Lung (tissue), 12 donors: ENCODE measurements around the gene CDC25A. TPM values are rescaled to one million over a fixed set of nuclear protein-coding genes. Genes with fewer than 3 reads are reported as not detected.
"Not testable (repeated sequence)": the region's sequence is repeated elsewhere in the genome, so short reads cannot be mapped to it uniquely, and the experiment has no call there.

ENCODE experiments used
- ATAC-seq: fragments of 200-7000 bp; cut with Tn5 transposase; one replicate; pipeline ENCODE4 v1.9.1; 2020; ENCODE audit warnings: moderate number of reproducible peaks; ENCODE audit not compliant: insufficient read depth, low FRiP score
- DNase-seq, 3 donors: peaks; one replicate each; pipeline ENCODE4 v3.0.0-alpha.2; 2013 to 2017
- H3K27ac ChIP-seq, 2 donors: one replicate each; pipeline ENCODE4 v1.5.1; 2013; ENCODE audit warnings: mild to moderate bottlenecking in 2 of 2, moderate library complexity in 2 of 2, control low read depth in 1 of 2, inconsistent platforms in 1 of 2, low read depth in 1 of 2, low read length in 1 of 2
- H3K27me3 ChIP-seq, 3 donors: one replicate each; pipeline ENCODE4 v1.5.1; 2013; ENCODE audit warnings: low read length in 2 of 3; ENCODE audit not compliant: control insufficient read depth in 3 of 3, insufficient read depth in 3 of 3
- H3K36me3 ChIP-seq, 4 donors: one replicate each; pipeline ENCODE4 v1.5.1; 2013; ENCODE audit warnings: low read length in 4 of 4, mild to moderate bottlenecking in 1 of 4, moderate library complexity in 1 of 4; ENCODE audit not compliant: control insufficient read depth in 4 of 4, insufficient read depth in 4 of 4
- H3K4me1 ChIP-seq, 5 donors: one replicate each; pipeline ENCODE4 v1.5.1; 2013; ENCODE audit warnings: low read length in 5 of 5, mild to moderate bottlenecking in 2 of 5, moderate library complexity in 1 of 5; ENCODE audit not compliant: control insufficient read depth in 5 of 5, insufficient read depth in 5 of 5
- H3K4me3 ChIP-seq: one replicate; pipeline ENCODE4 v1.5.1; 2013; ENCODE audit warnings: mild to moderate bottlenecking, control low read depth, moderate library complexity
- H3K9ac ChIP-seq, 2 donors: one replicate each; pipeline ENCODE4 v1.5.1; 2013; ENCODE audit warnings: low read length in 2 of 2, control low read depth in 1 of 2; ENCODE audit not compliant: insufficient read depth in 1 of 2
- H3K9me3 ChIP-seq, 4 donors: one replicate each; pipeline ENCODE4 v1.5.1; 2013; ENCODE audit warnings: low read length in 3 of 4, mild to moderate bottlenecking in 1 of 4, moderate library complexity in 1 of 4; ENCODE audit not compliant: control insufficient read depth in 4 of 4, insufficient read depth in 3 of 4
- WGBS, 2 donors: extraction: QIAGEN DNeasy Blood & Tissue Kit; methylation state at CpG; one replicate each; pipeline ENCODE4 v1.1.7; 2013; 5-methylcytosine and 5-hydroxymethylcytosine counted together
- polyA plus RNA-seq, 2 donors: library from polyadenylated mRNA; stranded (reverse); fragments of 200-250 nt; gene quantifications; one replicate each; pipeline ENCODE4 v1.2.1, GENCODE V29; 2013
- total RNA-seq, 2 donors: library from RNA; depleted of rRNA in 1 of 2; stranded (reverse); fragments of >200 nt in 1 of 2; gene quantifications; one replicate each; pipeline ENCODE4 v1.2.1, GENCODE V29; 2014 to 2021
- TF ChIP-seq, protein P1 (sequence below): IDR thresholded peaks from 2 replicates; pipeline ENCODE4 v1.5.1; 2012; ENCODE audit warnings: mild to moderate bottlenecking; ENCODE audit errors: control extremely low read depth, extremely low read depth
- donor health status: control.
- donor health status: control.
- donor health status: Bipolar disorder and iron deficiency.
- donor health status: healthy.
- donor health status: DM: yes; HTN: yes; CAD: no.

Gene CDC25A
- total and polyA plus RNA-seq, 4 donors = 0.57 to 1.5 (median 1.1) TPM

- no peaks in the 10 kb centered on the region for H3K36me3 ChIP-seq
- 88 to 89% methylated on average over 8 of the region's 8 CpGs for WGBS, 2 donors
- no peak overlapping the region for H3K27ac ChIP-seq
- no peak overlapping the region for H3K4me3 ChIP-seq
- H3K27me3 ChIP-seq = no peaks in the 10 kb centered on the region
- H3K4me1 ChIP-seq = peaks cover 0 to 3% (median 0%) of the 10 kb centered on the region in 5 donors
- ATAC-seq (no peak), DNase-seq (no peak)
- no peak overlapping the region for H3K9ac ChIP-seq
- TF ChIP-seq, protein P1, sequence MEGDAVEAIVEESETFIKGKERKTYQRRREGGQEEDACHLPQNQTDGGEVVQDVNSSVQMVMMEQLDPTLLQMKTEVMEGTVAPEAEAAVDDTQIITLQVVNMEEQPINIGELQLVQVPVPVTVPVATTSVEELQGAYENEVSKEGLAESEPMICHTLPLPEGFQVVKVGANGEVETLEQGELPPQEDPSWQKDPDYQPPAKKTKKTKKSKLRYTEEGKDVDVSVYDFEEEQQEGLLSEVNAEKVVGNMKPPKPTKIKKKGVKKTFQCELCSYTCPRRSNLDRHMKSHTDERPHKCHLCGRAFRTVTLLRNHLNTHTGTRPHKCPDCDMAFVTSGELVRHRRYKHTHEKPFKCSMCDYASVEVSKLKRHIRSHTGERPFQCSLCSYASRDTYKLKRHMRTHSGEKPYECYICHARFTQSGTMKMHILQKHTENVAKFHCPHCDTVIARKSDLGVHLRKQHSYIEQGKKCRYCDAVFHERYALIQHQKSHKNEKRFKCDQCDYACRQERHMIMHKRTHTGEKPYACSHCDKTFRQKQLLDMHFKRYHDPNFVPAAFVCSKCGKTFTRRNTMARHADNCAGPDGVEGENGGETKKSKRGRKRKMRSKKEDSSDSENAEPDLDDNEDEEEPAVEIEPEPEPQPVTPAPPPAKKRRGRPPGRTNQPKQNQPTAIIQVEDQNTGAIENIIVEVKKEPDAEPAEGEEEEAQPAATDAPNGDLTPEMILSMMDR = no peak
- H3K9me3 ChIP-seq = no peaks in the 10 kb centered on the region
Measured at GRCh38 chr3:48118928-48119327, 69.3 kb downstream of the CDC25A start.

DNA sequence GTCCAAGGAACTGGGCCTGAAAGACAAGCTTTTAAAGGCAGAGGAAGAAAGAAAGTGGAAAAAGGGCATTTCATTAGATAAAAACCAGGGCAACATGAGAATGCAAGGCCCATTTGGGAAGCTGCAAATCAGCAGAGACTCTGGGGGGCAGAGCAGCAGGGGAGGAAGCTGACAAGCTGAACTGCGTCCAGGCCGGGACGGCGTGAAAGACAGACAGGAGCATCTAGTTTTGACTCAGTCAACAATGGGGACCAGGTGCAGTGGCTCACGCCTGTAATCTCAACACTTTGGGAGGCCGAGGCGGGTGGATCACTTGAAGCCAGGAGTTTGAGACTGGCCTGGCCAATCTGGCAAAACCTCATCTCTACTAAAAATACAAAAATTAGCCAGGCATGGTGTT lies 69.9 kb downstream of the CDC25A start:
- Histone ChIP-seq H3K9me3 (no peaks in the 10 kb centered on the region), H3K4me1 (peaks cover 0 to 3% (median 0%) of the 10 kb centered on the region in 5 donors), H3K27me3 (no peaks in the 10 kb centered on the region), H3K27ac (no peak overlapping the region), H3K9ac (no peak overlapping the region), H3K36me3 (no peaks in the 10 kb centered on the region), H3K4me3 (no peak overlapping the region)
- ATAC-seq = no peak
- no peak for DNase-seq
- WGBS, 2 donors = 84 to 90% methylated on average over 7 of the region's 7 CpGs
- TF ChIP-seq, protein P1 = no peak

DNA sequence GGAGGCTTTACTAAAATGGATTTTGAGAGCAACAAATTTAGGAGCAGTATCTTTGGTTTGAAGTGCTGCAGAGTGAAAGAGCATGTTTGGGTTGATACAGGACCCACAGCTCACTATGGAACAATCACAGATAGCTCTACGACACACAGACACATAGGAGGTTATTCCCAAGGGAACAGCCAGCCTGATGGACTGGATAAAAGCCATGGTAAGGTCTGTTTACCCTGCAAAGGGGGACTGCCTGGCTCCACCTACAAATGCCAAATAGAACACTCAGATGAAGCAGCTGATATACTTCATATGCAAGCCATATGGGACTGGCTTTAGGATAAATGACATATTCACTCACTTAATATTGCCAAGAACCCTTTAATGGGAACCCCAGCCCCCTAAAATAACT lies 75.4 kb downstream of the CDC25A start:
- H3K4me3 ChIP-seq = no peak overlapping the region
- peaks cover 0 to 2% (median 0%) of the 10 kb centered on the region in 5 donors for H3K4me1 ChIP-seq
- TF ChIP-seq, protein P1 = no peak
- no peak for ATAC-seq
- no peaks in the 10 kb centered on the region for H3K36me3 ChIP-seq
- no peak overlapping the region for H3K9ac ChIP-seq
- H3K9me3 ChIP-seq = peaks cover 0 to 3% (median 0%) of the 10 kb centered on the region in 4 donors
- no peaks in the 10 kb centered on the region for H3K27me3 ChIP-seq
- no peak overlapping the region for H3K27ac ChIP-seq
- WGBS, 2 donors = 84 to 94% methylated on average over 1 of the region's 1 CpG
- no peak for DNase-seq

DNA sequence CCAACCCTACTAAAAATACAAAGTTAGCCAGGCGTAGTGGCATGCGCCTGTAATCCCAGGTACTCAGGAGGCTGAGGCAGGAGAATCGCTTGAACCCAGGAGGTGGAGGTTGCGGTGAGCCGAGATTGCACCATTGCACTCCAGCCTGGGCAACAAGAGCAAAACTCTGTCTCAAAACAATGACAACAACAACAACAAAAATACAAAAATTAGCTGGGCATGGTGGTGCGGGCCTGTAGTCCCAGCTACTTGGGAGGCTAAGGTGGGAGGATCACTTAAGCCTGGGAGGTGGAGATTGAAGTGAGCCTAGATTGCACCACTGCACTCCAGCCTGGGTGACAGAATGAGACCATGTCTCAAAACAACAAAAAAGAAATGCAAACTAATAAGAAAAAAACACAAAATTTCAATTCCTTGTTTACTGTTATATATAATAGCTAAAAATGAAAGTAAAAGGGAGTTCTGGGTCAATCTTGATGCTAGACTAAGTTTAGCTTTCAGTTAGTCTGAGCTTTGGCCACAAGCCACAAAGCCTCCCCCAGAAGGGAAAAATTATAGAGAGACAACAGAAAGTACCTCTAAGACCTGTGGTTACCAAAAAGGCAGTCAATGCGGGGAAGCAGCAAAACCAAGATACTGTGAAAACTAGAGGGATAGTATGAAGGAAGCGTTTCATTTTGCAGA lies 76.0 kb downstream of the CDC25A start:
- not testable (repeated sequence) for ATAC-seq, H3K36me3 ChIP-seq, H3K9ac ChIP-seq, H3K4me1 ChIP-seq, H3K27me3 ChIP-seq, H3K9me3 ChIP-seq, H3K4me3 ChIP-seq
- WGBS, 2 donors = 74 to 78% methylated on average over 8 of the region's 8 CpGs
- DNase-seq = peak in 2 of 3 donors; percentile 37 to 38
- H3K27ac ChIP-seq = peak overlapping the region in 1 of 2 donors; percentile 31
